GM18517 (cell line): ENCODE results near the gene BTBD16.

ENCODE experiments used
- ATAC-seq: cut with Tn5 transposase; IDR thresholded peaks from one replicate; pipeline ENCODE4 v1.9.1; 2021; ENCODE audit warnings: mild to moderate bottlenecking, moderate library complexity; ENCODE audit not compliant: unreplicated experiment

Gene BTBD16

GRCh38 chr10:122362621-122363020 lies 91.5 kb downstream of the BTBD16 start:
- ATAC-seq = no peak

GRCh38 chr10:122363311-122363710 lies 92.2 kb downstream of the BTBD16 start:
- no peak for ATAC-seq

GRCh38 chr10:122363722-122364463 lies 92.8 kb downstream of the BTBD16 start:
- ATAC-seq = no peak

- no peak for ATAC-seq
These were observed 97.6 kb downstream of the BTBD16 start for GRCh38 chr10:122368502-122369254.

GRCh38 chr10:122373108-122373507 lies 102.0 kb downstream of the BTBD16 start:
- ATAC-seq = no peak

- ATAC-seq = no peak
These were observed 102.6 kb downstream of the BTBD16 start for GRCh38 chr10:122373721-122374120.

GRCh38 chr10:122374237-122374858 lies 103.3 kb downstream of the BTBD16 start, which contains the start of gene PLEKHA1:
Gene PLEKHA1, plus strand, starts transcription at chr10:122374708. Its CDS starts 18,493 bp downstream, at chr10:122393201.
- ATAC-seq = peak; percentile 77

GRCh38 chr10:122374859-122375678 lies 104.0 kb downstream of the BTBD16 start:
- ATAC-seq = peak; percentile 55

- no peak for ATAC-seq
These were observed 104.6 kb downstream of the BTBD16 start for GRCh38 chr10:122375679-122376160.

- no peak for ATAC-seq
These were observed 105.4 kb downstream of the BTBD16 start for GRCh38 chr10:122376364-122376961.

- no peak for ATAC-seq
These were observed 107.9 kb downstream of the BTBD16 start for GRCh38 chr10:122379041-122379440.

- ATAC-seq = no peak
These were observed 108.4 kb downstream of the BTBD16 start for GRCh38 chr10:122379537-122379936.

GRCh38 chr10:122380703-122381102 lies 109.6 kb downstream of the BTBD16 start:
- ATAC-seq = no peak

GRCh38 chr10:122381680-122382079 lies 110.6 kb downstream of the BTBD16 start:
- ATAC-seq = no peak

GRCh38 chr10:122386514-122386913 lies 115.4 kb downstream of the BTBD16 start:
- no peak for ATAC-seq

- ATAC-seq = no peak
These were observed 116.5 kb downstream of the BTBD16 start for GRCh38 chr10:122387572-122387971.
